ENCODE data around the gene GPC3. TPM values are rescaled to one million over a fixed set of nuclear protein-coding genes. Genes with fewer than 3 reads are reported as not detected.

GPC3 gene
- total RNA-seq, 2 donors from 2014 or later = 2.7 to 5.2 TPM

DNA sequence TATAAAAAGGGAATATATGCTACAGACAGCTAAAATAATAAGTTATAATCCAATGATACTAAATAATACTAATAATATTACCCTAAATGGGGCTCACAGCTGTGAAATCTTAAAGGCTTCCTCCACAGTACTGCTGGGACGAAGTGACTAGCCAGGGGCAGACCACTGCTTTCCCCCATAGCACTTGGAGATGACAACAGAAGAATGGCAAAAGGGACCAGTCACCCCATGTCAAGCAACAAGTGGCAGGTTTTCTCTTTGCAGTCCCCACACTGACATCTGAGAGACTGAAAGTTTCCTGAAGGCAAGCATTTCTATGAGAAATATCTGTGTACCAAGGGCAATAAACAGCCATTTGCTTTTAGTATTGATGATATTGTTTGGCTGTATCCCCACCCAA is 396.6 kb downstream of the GPC3 start:
- WGBS = 100% methylated on average over 1 of the region's 1 CpG
- intact Hi-C loops (cut with DNase I) = no loop called here
- no peaks in the 10 kb centered on the region for H3K36me3 ChIP-seq

DNA sequence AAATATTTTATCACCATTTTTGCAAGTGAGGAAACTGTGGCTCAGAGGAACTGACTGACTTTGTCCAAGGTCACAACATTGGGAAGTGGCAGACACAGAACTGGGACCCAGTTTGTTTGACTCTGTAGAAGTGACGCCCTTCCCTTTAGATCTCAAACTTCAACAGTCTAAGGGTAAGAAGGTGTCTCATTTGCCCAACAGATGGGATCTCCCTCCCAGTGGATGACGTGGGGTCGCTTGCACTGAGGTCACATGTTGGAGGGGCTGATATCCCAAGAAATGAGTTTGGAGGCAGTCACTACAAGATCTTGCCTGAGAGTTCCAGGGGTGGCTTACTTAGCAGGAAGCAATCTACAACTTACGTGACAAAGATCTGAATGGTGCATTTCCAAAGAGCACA is 397.6 kb downstream of the GPC3 start:
- Histone ChIP-seq H3K27me3 (replicated peaks; ENCODE audit: insufficient read depth) (no peaks in the 10 kb centered on the region), H3K4me3 (no peak overlapping the region), H3K4me1 (replicated peaks) (no peaks in the 10 kb centered on the region), H3K36me3 (no peaks in the 10 kb centered on the region), H3K27ac (no peak overlapping the region), H3K9me3 (no peaks in the 10 kb centered on the region)
- intact Hi-C loops (cut with DNase I) = no loop called here
- WGBS = 100% methylated on average over 4 of the region's 4 CpGs
- TF ChIP-seq, protein P1, sequence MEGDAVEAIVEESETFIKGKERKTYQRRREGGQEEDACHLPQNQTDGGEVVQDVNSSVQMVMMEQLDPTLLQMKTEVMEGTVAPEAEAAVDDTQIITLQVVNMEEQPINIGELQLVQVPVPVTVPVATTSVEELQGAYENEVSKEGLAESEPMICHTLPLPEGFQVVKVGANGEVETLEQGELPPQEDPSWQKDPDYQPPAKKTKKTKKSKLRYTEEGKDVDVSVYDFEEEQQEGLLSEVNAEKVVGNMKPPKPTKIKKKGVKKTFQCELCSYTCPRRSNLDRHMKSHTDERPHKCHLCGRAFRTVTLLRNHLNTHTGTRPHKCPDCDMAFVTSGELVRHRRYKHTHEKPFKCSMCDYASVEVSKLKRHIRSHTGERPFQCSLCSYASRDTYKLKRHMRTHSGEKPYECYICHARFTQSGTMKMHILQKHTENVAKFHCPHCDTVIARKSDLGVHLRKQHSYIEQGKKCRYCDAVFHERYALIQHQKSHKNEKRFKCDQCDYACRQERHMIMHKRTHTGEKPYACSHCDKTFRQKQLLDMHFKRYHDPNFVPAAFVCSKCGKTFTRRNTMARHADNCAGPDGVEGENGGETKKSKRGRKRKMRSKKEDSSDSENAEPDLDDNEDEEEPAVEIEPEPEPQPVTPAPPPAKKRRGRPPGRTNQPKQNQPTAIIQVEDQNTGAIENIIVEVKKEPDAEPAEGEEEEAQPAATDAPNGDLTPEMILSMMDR (IDR thresholded peaks at IDR 0.05) = no peak
- TF ChIP-seq POLR2AphosphoS5 (IDR thresholded peaks at IDR 0.05) = no peak
- TF ChIP-seq POLR2A (IDR thresholded peaks at IDR 0.05) = no peak
- no peak for DNase-seq (ENCODE audit: low spot score)

More for the DNA sequence above, 396.6 kb downstream of the GPC3 start:
- H3K4me3 ChIP-seq = no peak overlapping the region
- H3K27me3 ChIP-seq (replicated peaks; ENCODE audit: insufficient read depth) = no peaks in the 10 kb centered on the region
- H3K9me3 ChIP-seq = no peaks in the 10 kb centered on the region
- H3K4me1 ChIP-seq (replicated peaks) = no peaks in the 10 kb centered on the region
- no peak for DNase-seq (ENCODE audit: low spot score)
- TF ChIP-seq POLR2A (IDR thresholded peaks at IDR 0.05) = no peak
- TF ChIP-seq POLR2AphosphoS5 (IDR thresholded peaks at IDR 0.05) = no peak
- TF ChIP-seq, protein P1 (IDR thresholded peaks at IDR 0.05) = no peak
- H3K27ac ChIP-seq = no peak overlapping the region

DNA sequence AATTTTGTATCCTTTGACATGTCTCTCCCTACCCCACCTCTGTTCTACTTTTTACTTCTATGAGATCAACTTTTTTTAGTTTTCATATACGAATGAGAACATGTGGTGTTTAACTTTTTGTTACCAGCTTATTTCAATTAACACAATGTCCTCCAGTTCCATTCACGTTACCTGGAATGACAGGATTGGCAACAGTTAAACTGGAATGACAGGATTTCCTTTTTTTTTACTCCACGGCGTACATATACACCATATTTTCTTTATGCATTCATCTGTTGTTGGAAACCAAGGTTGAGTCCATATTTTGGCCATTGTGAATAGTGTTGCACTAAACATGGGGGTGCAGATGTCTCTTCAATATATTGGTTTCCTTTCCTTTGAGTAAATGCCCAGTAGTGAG is 398.3 kb downstream of the GPC3 start:
- no peak overlapping the region for H3K27ac ChIP-seq
- TF ChIP-seq, protein P1 (IDR thresholded peaks at IDR 0.05) = no peak
- TF ChIP-seq POLR2AphosphoS5 (IDR thresholded peaks at IDR 0.05) (no peak), POLR2A (IDR thresholded peaks at IDR 0.05) (no peak)
- DNase-seq (ENCODE audit: low spot score) = no peak
- 57% methylated on average over 4 of the region's 4 CpGs for WGBS
- no peak overlapping the region for H3K4me3 ChIP-seq
- H3K4me1 ChIP-seq (replicated peaks) = no peaks in the 10 kb centered on the region
- no peaks in the 10 kb centered on the region for H3K27me3 ChIP-seq (replicated peaks; ENCODE audit: insufficient read depth)
- H3K9me3 ChIP-seq = no peaks in the 10 kb centered on the region
- no peaks in the 10 kb centered on the region for H3K36me3 ChIP-seq
- intact Hi-C loops (cut with DNase I) = no loop called here

DNA sequence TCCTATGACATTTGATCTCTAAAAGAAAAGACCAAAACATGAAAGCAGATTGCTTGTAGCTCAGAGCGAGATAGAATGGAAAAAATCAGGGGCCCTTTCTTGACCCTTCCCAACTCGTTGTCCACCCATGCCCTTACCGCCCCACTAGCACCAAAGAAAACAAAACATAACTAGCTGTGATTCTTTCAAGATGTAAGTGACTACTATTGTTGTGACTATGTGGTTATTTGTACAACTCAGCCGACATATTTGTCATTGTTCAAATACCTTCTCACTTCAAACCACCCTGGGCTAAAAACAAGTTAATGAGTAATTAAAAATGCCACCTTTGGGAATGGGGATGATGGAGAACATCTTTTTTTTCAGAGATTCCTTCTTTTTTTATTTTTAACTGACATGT is 399.0 kb downstream of the GPC3 start:
- Histone ChIP-seq H3K36me3 (no peaks in the 10 kb centered on the region), H3K9me3 (no peaks in the 10 kb centered on the region), H3K4me1 (replicated peaks) (no peaks in the 10 kb centered on the region), H3K27me3 (replicated peaks; ENCODE audit: insufficient read depth) (no peaks in the 10 kb centered on the region), H3K27ac (no peak overlapping the region), H3K4me3 (no peak overlapping the region)
- no peak for TF ChIP-seq POLR2A (IDR thresholded peaks at IDR 0.05)
- TF ChIP-seq, protein P1 (IDR thresholded peaks at IDR 0.05) = no peak
- TF ChIP-seq POLR2AphosphoS5 (IDR thresholded peaks at IDR 0.05) = no peak
- intact Hi-C loops (cut with DNase I) = no loop called here
- WGBS = 88% methylated on average over 4 of the region's 4 CpGs
- DNase-seq (ENCODE audit: low spot score) = no peak

DNA sequence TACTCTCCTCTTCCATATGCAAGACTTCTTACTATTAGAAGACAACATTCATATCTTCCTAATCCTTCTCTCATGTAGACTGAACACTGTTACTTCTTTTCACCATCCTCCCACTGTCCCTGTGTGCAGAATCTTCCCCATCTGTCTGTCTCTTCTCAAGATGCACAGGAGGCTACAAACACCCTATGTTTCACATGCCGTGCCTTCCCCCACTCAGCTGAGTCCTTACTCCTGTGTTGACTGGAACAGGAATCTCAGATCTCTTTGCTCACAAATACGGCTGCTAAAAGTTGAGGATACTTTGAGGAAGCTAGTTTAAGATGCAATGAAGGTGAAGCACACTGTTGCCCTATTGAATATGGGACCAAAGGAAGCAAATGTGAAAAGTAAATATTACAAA is 401.6 kb downstream of the GPC3 start:
- WGBS = 85% methylated on average over 2 of the region's 2 CpGs
- intact Hi-C loops (cut with DNase I) = no loop called here

More for the DNA sequence above, 401.6 kb downstream of the GPC3 start:
- Histone ChIP-seq H3K27ac (no peak overlapping the region), H3K9me3 (no peaks in the 10 kb centered on the region), H3K4me1 (replicated peaks) (no peaks in the 10 kb centered on the region), H3K4me3 (no peak overlapping the region), H3K36me3 (no peaks in the 10 kb centered on the region), H3K27me3 (replicated peaks; ENCODE audit: insufficient read depth) (no peaks in the 10 kb centered on the region)
- no peak for DNase-seq (ENCODE audit: low spot score)
- TF ChIP-seq, protein P1 (IDR thresholded peaks at IDR 0.05) = no peak
- no peak for TF ChIP-seq POLR2AphosphoS5 (IDR thresholded peaks at IDR 0.05)
- TF ChIP-seq POLR2A (IDR thresholded peaks at IDR 0.05) = no peak
